A549 (cell line): Measurements from ENCODE around the gene TAF15. TPM values are rescaled to one million over a fixed set of nuclear protein-coding genes. Genes with fewer than 3 reads are reported as not detected.

Experiments used
- ATAC-seq, 2 experiments: fragments of 200-7000 bp in 1 of 2; fragments of >200 bp in 1 of 2; cut with Nextera tagmentation in 1 of 2; cut with Tn5 transposase in 1 of 2; 3 replicates each; pipeline versions ENCODE4 v1.8.0 to v1.9.1; 2018 to 2020; ENCODE audit warnings: mild to moderate bottlenecking in 1 of 2, moderate library complexity in 1 of 2
- CTCF ChIA-PET: fragments of 300-600 bp; sonication (Branson Sonifier 250); formaldehyde crosslinking; extraction: SDS; loops from one replicate; lab custom pipeline; 2021; ENCODE audit warnings: antibody characterized with exemption, inconsistent platforms; lab: Yijun Ruan, JAX
- POLR2A ChIA-PET: fragments of 350-600 bp; formaldehyde crosslinking; extraction: SDS; loops from one replicate; lab custom pipeline; 2021; ENCODE audit warnings: antibody characterized with exemption, inconsistent platforms; lab: Yijun Ruan, JAX
- DNase-seq, 2 experiments: peaks; one replicate each; pipeline versions ENCODE4 v3.0.0 to v3.0.0-alpha.2; 2011 to 2016; ENCODE audit warnings: low read depth in 1 of 2, low spot score in 1 of 2
- FAIRE-seq: peaks from 2 replicates; lab custom pipeline; 2011; peaks lifted over from hg19 to GRCh38; lab: Jason Lieb, UNC
- H3K27ac ChIP-seq, 2 experiments: fragments of >200 bp; sonication (Bioruptor Twin); formaldehyde crosslinking; 3 replicates each; pipeline ENCODE4 v1.5.1; 2016 to 2017
- H3K4me1 ChIP-seq: fragments of >200 bp; sonication (Bioruptor Twin); formaldehyde crosslinking; 3 replicates; pipeline ENCODE4 v1.6.1; 2016
- H3K4me2 ChIP-seq: fragments of >200 bp; sonication (Bioruptor Twin); formaldehyde crosslinking; 3 replicates; pipeline ENCODE4 v1.6.1; 2016
- H3K4me3 ChIP-seq: fragments of >200 bp; sonication (Bioruptor Twin); formaldehyde crosslinking; 3 replicates; pipeline ENCODE4 v1.5.1; 2016
- H3K9me3 ChIP-seq: fragments of >200 bp; sonication (Bioruptor Twin); formaldehyde crosslinking; 3 replicates; pipeline ENCODE4 v1.6.1; 2016
- BHLHE40 ChIP-seq: IDR thresholded peaks from 2 replicates; pipeline ENCODE4 v1.6.1; 2012; ENCODE audit warnings: low read depth, low read length, inconsistent platforms
- CHD4 ChIP-seq: fragments of 200-600 bp; sonication (generic); IDR thresholded peaks from 2 replicates; pipeline ENCODE4 v1.6.1; 2016; ENCODE audit warnings: antibody characterized with exemption, mild to moderate bottlenecking, borderline replicate concordance
- EHMT2 ChIP-seq: fragments of 200-600 bp; sonication (generic); IDR thresholded peaks from 2 replicates; pipeline ENCODE4 v1.6.1; 2016; ENCODE audit warnings: antibody characterized with exemption, low read depth, mild to moderate bottlenecking, moderate library complexity
- ESRRA ChIP-seq: fragments of 150-350 bp; IDR thresholded peaks from 2 replicates; pipeline ENCODE4 v1.6.1; 2014; ENCODE audit warnings: mild to moderate bottlenecking, low read length, borderline replicate concordance
- FOSB ChIP-seq: fragments of 250-450 bp; sonication (Bioruptor Pico); IDR thresholded peaks from 2 replicates; pipeline ENCODE4 v1.5.0; 2020; ENCODE audit warnings: mild to moderate bottlenecking, moderate library complexity
- FOSL2 ChIP-seq, 2 experiments: fragments of 450-650 bp in 1 of 2; fragments of >200 bp in 1 of 2; sonication (Bioruptor Twin) in 1 of 2; formaldehyde crosslinking; IDR thresholded peaks; 2 replicates each; pipeline versions ENCODE4 v1.5.0 to v1.6.1; 2016 to 2020; ENCODE audit warnings: mild to moderate bottlenecking in 1 of 2, moderate library complexity in 1 of 2
- FOXS1 ChIP-seq: fragments of 250-450 bp; sonication (Bioruptor Pico); IDR thresholded peaks from 2 replicates; pipeline ENCODE4 v1.5.0; 2020; ENCODE audit warnings: mild to moderate bottlenecking, moderate library complexity
- MAFK ChIP-seq: fragments of 450-650 bp; IDR thresholded peaks from 2 replicates; pipeline ENCODE4 v1.6.1; 2014; ENCODE audit not compliant: partially characterized antibody
- MYC ChIP-seq: IDR thresholded peaks from 2 replicates; pipeline ENCODE4 v1.6.1; 2012; ENCODE audit warnings: mild to moderate bottlenecking, inconsistent platforms, low read length, improper control_type of control experiment, borderline replicate concordance
- NFE2L2 ChIP-seq: fragments of 150-350 bp; conservative IDR thresholded peaks from 2 replicates; pipeline ENCODE4 v1.6.1; 2014; ENCODE audit warnings: low read length
- PHF8 ChIP-seq: fragments of 200-600 bp; sonication (generic); IDR thresholded peaks from 2 replicates; pipeline ENCODE4 v1.6.1; 2016; ENCODE audit warnings: low read depth, mild to moderate bottlenecking, antibody characterized with exemption, moderate library complexity, borderline replicate concordance
- POLR2A ChIP-seq: IDR thresholded peaks from 2 replicates; pipeline ENCODE4 v1.6.1; 2012; ENCODE audit warnings: mild to moderate bottlenecking, low read length
- RAD21 ChIP-seq, 2 experiments: fragments of >200 bp in 1 of 2; sonication (Bioruptor Twin) in 1 of 2; formaldehyde crosslinking in 1 of 2; IDR thresholded peaks in 1 of 2; conservative IDR thresholded peaks in 1 of 2; 2 replicates in 1 of 2; 3 replicates in 1 of 2; pipeline ENCODE4 v1.6.1; 2012 to 2018; ENCODE audit warnings: inconsistent platforms in 1 of 2
- RCOR1 ChIP-seq: fragments of 150-350 bp; IDR thresholded peaks from 2 replicates; pipeline ENCODE4 v1.6.1; 2014; ENCODE audit warnings: antibody characterized with exemption, low read length, low read depth
- RNF2 ChIP-seq: fragments of 200-600 bp; sonication (generic); IDR thresholded peaks from 2 replicates; pipeline ENCODE4 v1.6.1; 2016; ENCODE audit warnings: low read depth, mild to moderate bottlenecking, antibody characterized with exemption, moderate library complexity, borderline replicate concordance
- SMC3 ChIP-seq: fragments of >200 bp; sonication (Bioruptor Twin); formaldehyde crosslinking; IDR thresholded peaks from 3 replicates; pipeline ENCODE4 v1.6.1; 2018; ENCODE audit warnings: inconsistent platforms
- SREBF2 ChIP-seq: fragments of 450-650 bp; IDR thresholded peaks from 2 replicates; pipeline ENCODE4 v1.6.1; 2014; ENCODE audit warnings: mild to moderate bottlenecking, moderate library complexity
- TFCP2L1 ChIP-seq: fragments of 250-450 bp; sonication (Bioruptor Pico); IDR thresholded peaks from 2 replicates; pipeline ENCODE4 v1.5.0; 2021; ENCODE audit warnings: mild to moderate bottlenecking
- ZSCAN20 ChIP-seq: fragments of 250-450 bp; sonication (Bioruptor Pico); IDR thresholded peaks from 2 replicates; pipeline ENCODE4 v1.8.0; 2022; ENCODE audit warnings: mild to moderate bottlenecking, moderate library complexity
- WGBS: methylation state at CpG from one replicate; pipeline ENCODE4 v1.1.6; 2017; ENCODE audit errors: missing lambda C conversion rate; 5-methylcytosine and 5-hydroxymethylcytosine counted together
- polyA plus RNA-seq, 4 experiments: library from polyadenylated mRNA; depleted of rRNA in 3 of 4; stranded (reverse); fragments of >200 nt; fragmentation: RNase III in 1 of 4; extraction: RNeasy Plus Mini Kit Qiagen cat#74134 plus additional on column Dnase treatment in 1 of 4; gene quantifications; 2 replicates in 3 of 4; 3 replicates in 1 of 4; pipeline ENCODE4 v1.2.3, GENCODE V29; 2011 to 2017
- TF ChIP-seq, protein P1 (sequence below): fragments of 250-450 bp; sonication (Bioruptor Pico); IDR thresholded peaks from 2 replicates; pipeline ENCODE4 v1.5.0; 2021; ENCODE audit warnings: mild to moderate bottlenecking, moderate library complexity, borderline replicate concordance
- TF ChIP-seq, protein P2 (sequence below): IDR thresholded peaks from 2 replicates; pipeline ENCODE4 v1.6.1; 2012; ENCODE audit warnings: low read depth, borderline replicate concordance
- TF ChIP-seq, protein P3 (sequence below): fragments of >200 bp; sonication (Bioruptor Twin); formaldehyde crosslinking; IDR thresholded peaks from 3 replicates; pipeline ENCODE4 v1.6.1; 2016
- TF ChIP-seq, protein P4 (sequence below): fragments of 150-350 bp; IDR thresholded peaks from 2 replicates; pipeline ENCODE4 v1.6.1; 2014; ENCODE audit warnings: low read depth, mild to moderate bottlenecking, low read length
- TF ChIP-seq, protein P5 (sequence below): fragments of 250-450 bp; sonication (Bioruptor Pico); IDR thresholded peaks from 2 replicates; pipeline ENCODE4 v1.5.0; 2020; ENCODE audit warnings: low read depth, mild to moderate bottlenecking, moderate library complexity

Gene TAF15
- polyA plus RNA-seq, 2 of the 4 experiments (the other 2 are of a cell fraction) = 130 to 544 TPM

DNA sequence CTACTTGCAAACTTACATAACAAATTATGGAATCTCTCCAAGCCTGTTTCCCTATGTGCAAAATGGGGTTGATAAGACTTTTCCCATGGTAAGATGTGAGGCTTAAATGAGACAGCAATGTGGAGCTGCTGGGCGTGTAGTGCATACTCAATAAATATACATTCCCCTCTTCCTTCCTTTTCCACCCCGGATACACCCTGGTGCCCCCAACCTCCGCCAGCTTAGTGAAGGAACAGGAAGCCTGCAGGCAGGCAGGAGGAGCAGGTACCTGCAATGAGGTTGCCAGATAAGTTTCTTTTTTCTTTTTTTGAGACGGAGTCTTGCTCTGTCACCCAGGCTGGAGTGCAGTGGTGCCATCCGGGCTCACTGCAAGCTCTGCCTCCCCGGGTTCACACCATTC is 33.7 kb upstream of the TAF15 start:
- FAIRE-seq = no peak
- Histone ChIP-seq H3K4me3 (no peak overlapping the region), H3K9me3 (no peaks in the 10 kb centered on the region), H3K4me1 (peaks cover 35% of the 10 kb centered on the region), H3K4me2 (no peak overlapping the region; the same call in 2 of the 3 replicates), H3K27ac (peak overlapping the region in 1 of 2 experiments; percentile 67; a peak in 3 of 6 replicates)
- no peak for DNase-seq
- ChIA-PET CTCF (interaction anchor here (0.6 to 43.9 kb wide), 6 partner anchors 11 to 930 kb away, joined by 3 to 2039 read pairs (median 10); partner anchors contain the start of genes C17orf50, GAS2L2, MMP28 and TAF15), POLR2A (no interaction called here)
- 75% methylated on average over 6 of the region's 6 CpGs for WGBS
- ATAC-seq = no peak
- TF ChIP-seq CHD4 (no peak), PHF8 (no peak)

DNA sequence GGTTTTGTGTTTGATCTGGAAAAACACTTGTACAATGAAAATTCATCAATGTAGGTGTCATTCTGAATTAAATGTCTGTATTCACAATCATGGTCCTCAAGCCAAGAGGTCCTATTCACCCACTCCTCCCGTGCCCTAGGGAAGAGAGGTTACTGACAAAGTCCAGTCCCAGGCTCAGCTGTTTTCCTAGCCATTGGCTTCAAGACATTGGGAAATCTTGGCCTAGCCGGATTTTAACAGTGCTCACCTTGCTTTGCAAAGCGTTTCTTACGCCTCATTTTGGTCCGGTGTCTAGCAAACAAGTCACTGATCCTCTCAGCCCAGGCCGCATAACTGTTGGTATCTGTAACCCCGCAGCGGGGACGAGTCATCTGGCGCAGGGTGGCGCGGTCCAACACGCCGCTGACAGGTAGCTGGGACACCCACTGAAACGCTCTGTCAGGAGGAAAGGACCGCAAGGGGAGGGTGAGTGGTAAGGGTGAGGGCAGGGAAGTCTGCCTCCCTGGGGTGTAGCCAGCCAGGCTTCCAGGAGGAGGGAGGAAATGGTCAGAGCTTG is 30.6 kb upstream of the TAF15 start:
- ChIA-PET POLR2A (interaction anchor here (0.9 kb wide), 1 partner anchor 9 kb away, joined by 3 read pairs; no protein-coding TSS in a partner anchor), CTCF (interaction anchor here (35.4 to 43.9 kb wide), 2 partner anchors 23 to 27 kb away, joined by 1116 to 2039 read pairs; partner anchors contain the start of genes C17orf50, GAS2L2, MMP28 and TAF15)
- Histone ChIP-seq H3K27ac (peak overlapping the region; percentile 5 to 14; a peak in 2 of 6 replicates), H3K4me1 (peaks cover 42% of the 10 kb centered on the region), H3K4me2 (peak overlapping the region; percentile 15; the same call in 1 of the 3 replicates), H3K4me3 (no peak overlapping the region), H3K9me3 (no peaks in the 10 kb centered on the region)
- FAIRE-seq (no peak), DNase-seq (no peak), ATAC-seq (no peak)
- TF ChIP-seq RCOR1 (no peak), RAD21 (conservative IDR thresholded peaks at IDR 0.05 in 1 of 2, IDR thresholded peaks at IDR 0.05 in 1 of 2) (no peak), MYC (no peak), EHMT2 (no peak)
- TF ChIP-seq, protein P1, sequence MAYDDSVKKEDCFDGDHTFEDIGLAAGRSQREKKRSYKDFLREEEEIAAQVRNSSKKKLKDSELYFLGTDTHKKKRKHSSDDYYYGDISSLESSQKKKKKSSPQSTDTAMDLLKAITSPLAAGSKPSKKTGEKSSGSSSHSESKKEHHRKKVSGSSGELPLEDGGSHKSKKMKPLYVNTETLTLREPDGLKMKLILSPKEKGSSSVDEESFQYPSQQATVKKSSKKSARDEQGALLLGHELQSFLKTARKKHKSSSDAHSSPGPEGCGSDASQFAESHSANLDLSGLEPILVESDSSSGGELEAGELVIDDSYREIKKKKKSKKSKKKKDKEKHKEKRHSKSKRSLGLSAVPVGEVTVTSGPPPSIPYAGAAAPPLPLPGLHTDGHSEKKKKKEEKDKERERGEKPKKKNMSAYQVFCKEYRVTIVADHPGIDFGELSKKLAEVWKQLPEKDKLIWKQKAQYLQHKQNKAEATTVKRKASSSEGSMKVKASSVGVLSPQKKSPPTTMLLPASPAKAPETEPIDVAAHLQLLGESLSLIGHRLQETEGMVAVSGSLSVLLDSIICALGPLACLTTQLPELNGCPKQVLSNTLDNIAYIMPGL (CRISPR knock-in tag) = no peak
- 88% methylated on average over 16 of the region's 16 CpGs for WGBS

DNA sequence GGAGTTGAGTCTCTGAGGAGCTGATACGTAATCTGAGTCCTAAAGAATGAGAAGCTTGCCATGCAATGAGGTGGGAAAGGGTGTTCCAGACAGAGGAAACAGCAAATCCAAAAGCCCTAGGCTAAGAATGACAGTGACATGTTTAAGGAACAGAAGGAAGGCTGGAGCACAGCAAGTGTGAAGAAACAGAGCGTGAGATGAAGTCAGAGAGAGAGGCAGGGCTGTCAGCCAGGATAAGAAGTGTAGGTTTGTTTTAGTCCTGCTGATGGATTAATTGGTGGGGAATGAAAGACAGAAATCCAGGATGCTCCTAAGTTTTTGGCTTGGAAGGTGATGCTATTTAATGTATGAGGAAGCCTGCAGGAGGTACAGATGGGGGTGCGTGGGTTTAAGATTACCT is 28.3 kb upstream of the TAF15 start:
- POLR2A ChIA-PET = interaction anchor here (0.5 to 1.8 kb wide), 3 partner anchors 15 to 110 kb away, joined by 3 to 8 read pairs (median 4); partner anchors contain the start of gene TAF15
- TF ChIP-seq TFCP2L1 (no peak), FOSL2 (IDR thresholded peaks at IDR 0.05) (no peak), FOSL2 (CRISPR knock-in tag; IDR thresholded peaks at IDR 0.05) (no peak), SMC3 (no peak), FOSB (CRISPR knock-in tag) (no peak), MYC (no peak), BHLHE40 (no peak), ZSCAN20 (CRISPR knock-in tag) (no peak), POLR2A (no peak), RNF2 (no peak), EHMT2 (no peak), NFE2L2 (no peak), SREBF2 (no peak), ESRRA (no peak), PHF8 (no peak), MAFK (no peak), FOXS1 (CRISPR knock-in tag) (no peak)
- TF ChIP-seq, protein P2, sequence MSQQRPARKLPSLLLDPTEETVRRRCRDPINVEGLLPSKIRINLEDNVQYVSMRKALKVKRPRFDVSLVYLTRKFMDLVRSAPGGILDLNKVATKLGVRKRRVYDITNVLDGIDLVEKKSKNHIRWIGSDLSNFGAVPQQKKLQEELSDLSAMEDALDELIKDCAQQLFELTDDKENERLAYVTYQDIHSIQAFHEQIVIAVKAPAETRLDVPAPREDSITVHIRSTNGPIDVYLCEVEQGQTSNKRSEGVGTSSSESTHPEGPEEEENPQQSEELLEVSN = no peak
- TF ChIP-seq, protein P3, sequence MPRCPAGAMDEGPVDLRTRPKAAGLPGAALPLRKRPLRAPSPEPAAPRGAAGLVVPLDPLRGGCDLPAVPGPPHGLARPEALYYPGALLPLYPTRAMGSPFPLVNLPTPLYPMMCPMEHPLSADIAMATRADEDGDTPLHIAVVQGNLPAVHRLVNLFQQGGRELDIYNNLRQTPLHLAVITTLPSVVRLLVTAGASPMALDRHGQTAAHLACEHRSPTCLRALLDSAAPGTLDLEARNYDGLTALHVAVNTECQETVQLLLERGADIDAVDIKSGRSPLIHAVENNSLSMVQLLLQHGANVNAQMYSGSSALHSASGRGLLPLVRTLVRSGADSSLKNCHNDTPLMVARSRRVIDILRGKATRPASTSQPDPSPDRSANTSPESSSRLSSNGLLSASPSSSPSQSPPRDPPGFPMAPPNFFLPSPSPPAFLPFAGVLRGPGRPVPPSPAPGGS = no peak
- TF ChIP-seq, protein P4, sequence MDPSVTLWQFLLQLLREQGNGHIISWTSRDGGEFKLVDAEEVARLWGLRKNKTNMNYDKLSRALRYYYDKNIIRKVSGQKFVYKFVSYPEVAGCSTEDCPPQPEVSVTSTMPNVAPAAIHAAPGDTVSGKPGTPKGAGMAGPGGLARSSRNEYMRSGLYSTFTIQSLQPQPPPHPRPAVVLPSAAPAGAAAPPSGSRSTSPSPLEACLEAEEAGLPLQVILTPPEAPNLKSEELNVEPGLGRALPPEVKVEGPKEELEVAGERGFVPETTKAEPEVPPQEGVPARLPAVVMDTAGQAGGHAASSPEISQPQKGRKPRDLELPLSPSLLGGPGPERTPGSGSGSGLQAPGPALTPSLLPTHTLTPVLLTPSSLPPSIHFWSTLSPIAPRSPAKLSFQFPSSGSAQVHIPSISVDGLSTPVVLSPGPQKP = no peak
- TF ChIP-seq, protein P5, sequence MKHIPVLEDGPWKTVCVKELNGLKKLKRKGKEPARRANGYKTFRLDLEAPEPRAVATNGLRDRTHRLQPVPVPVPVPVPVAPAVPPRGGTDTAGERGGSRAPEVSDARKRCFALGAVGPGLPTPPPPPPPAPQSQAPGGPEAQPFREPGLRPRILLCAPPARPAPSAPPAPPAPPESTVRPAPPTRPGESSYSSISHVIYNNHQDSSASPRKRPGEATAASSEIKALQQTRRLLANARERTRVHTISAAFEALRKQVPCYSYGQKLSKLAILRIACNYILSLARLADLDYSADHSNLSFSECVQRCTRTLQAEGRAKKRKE (CRISPR knock-in tag) = no peak
- TF ChIP-seq, all 56 proteins: peak for 0
- H3K27ac ChIP-seq = no peak overlapping the region
- ATAC-seq = peak in 1 of 2 experiments; percentile 30; a peak in 1 of 6 replicates
- no peak for FAIRE-seq
- no peak overlapping the region for H3K4me2 ChIP-seq
- no peak overlapping the region for H3K4me3 ChIP-seq
- peaks cover 41% of the 10 kb centered on the region for H3K4me1 ChIP-seq
- DNase-seq = no peak
- CTCF ChIA-PET = interaction anchor here (1.7 to 43.9 kb wide), 3 partner anchors 25 to 168 kb away, joined by 7 to 2039 read pairs (median 1116); partner anchors contain the start of genes C17orf50, GAS2L2, MMP28 and TAF15
- WGBS = 85% methylated on average over 3 of the region's 3 CpGs
- no peaks in the 10 kb centered on the region for H3K9me3 ChIP-seq
